Esophagus squamous epithelium (tissue), 4 donors: Measurements from ENCODE around the gene RPTOR.

Source experiments
- POLR2A ChIP-seq, 4 donors: fragments of 450-650 bp; IDR thresholded peaks; one replicate each; pipeline ENCODE4 v1.6.1; 2017; ENCODE audit warnings: antibody characterized with exemption in 4 of 4, mild to moderate bottlenecking in 4 of 4, moderate library complexity in 3 of 4
- TF ChIP-seq, protein P1 (sequence below), 6 experiments: fragments of 450-650 bp in 4 of 6; fragments of 200-600 bp in 2 of 6; sonication (generic) in 2 of 6; IDR thresholded peaks; one replicate each; pipeline ENCODE4 v1.5.1; 2016 to 2019; ENCODE audit warnings: antibody characterized with exemption in 6 of 6, mild to moderate bottlenecking in 4 of 6, moderate library complexity in 4 of 6

GRCh38 chr17:80887639-80888175 is 343.1 kb downstream of the RPTOR start:
- TF ChIP-seq, protein P1, sequence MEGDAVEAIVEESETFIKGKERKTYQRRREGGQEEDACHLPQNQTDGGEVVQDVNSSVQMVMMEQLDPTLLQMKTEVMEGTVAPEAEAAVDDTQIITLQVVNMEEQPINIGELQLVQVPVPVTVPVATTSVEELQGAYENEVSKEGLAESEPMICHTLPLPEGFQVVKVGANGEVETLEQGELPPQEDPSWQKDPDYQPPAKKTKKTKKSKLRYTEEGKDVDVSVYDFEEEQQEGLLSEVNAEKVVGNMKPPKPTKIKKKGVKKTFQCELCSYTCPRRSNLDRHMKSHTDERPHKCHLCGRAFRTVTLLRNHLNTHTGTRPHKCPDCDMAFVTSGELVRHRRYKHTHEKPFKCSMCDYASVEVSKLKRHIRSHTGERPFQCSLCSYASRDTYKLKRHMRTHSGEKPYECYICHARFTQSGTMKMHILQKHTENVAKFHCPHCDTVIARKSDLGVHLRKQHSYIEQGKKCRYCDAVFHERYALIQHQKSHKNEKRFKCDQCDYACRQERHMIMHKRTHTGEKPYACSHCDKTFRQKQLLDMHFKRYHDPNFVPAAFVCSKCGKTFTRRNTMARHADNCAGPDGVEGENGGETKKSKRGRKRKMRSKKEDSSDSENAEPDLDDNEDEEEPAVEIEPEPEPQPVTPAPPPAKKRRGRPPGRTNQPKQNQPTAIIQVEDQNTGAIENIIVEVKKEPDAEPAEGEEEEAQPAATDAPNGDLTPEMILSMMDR (IDR thresholded peaks at IDR 0.05), result no peak
- no peak for TF ChIP-seq POLR2A (IDR thresholded peaks at IDR 0.05)
